Breast epithelium (tissue), 4 donors: ENCODE data around the gene RNF186. TPM values are rescaled to one million over a fixed set of nuclear protein-coding genes. Genes with fewer than 3 reads are reported as not detected.

Experiments used
- DNase-seq, 2 donors: peaks; one replicate each; pipeline ENCODE4 v3.0.0-alpha.2; 2019; ENCODE audit warnings: low spot score in 2 of 2
- H3K27ac ChIP-seq, 2 donors: fragments of 200-600 bp; sonication (generic) in 1 of 2; one replicate each; pipeline ENCODE4 v1.5.1; 2016 to 2019; ENCODE audit warnings: mild to moderate bottlenecking in 1 of 2
- H3K27me3 ChIP-seq, 2 donors: fragments of 200-600 bp; sonication (generic) in 1 of 2; one replicate each; pipeline versions ENCODE4 v1.5.1 to v1.6.0; 2017 to 2019; ENCODE audit warnings: control low read depth in 1 of 2, mild to moderate bottlenecking in 1 of 2
- H3K36me3 ChIP-seq: fragments of 200-600 bp; one replicate; pipeline ENCODE4 v1.5.1; 2019
- H3K4me1 ChIP-seq, 2 donors: fragments of 200-600 bp; sonication (generic); one replicate each; pipeline ENCODE4 v1.5.1; 2016 to 2019; ENCODE audit warnings: control low read depth in 1 of 2
- H3K4me3 ChIP-seq, 3 donors: fragments of 200-600 bp; sonication (generic); 1 replicate in 2 of 3; 2 replicates in 1 of 3; pipeline ENCODE4 v1.5.1; 2016 to 2019; ENCODE audit warnings: mild to moderate bottlenecking in 3 of 3, moderate library complexity in 2 of 3
- H3K9me3 ChIP-seq, 2 donors: fragments of 200-600 bp; sonication (generic) in 1 of 2; one replicate each; pipeline ENCODE4 v1.5.1; 2016 to 2019; ENCODE audit warnings: control low read depth in 1 of 2
- CTCF ChIP-seq, 3 donors: fragments of 450-650 bp; IDR thresholded peaks; one replicate each; pipeline ENCODE4 v1.5.1; 2016 to 2017; ENCODE audit warnings: antibody characterized with exemption in 3 of 3, mild to moderate bottlenecking in 3 of 3, moderate library complexity in 3 of 3
- POLR2A ChIP-seq: fragments of 450-650 bp; IDR thresholded peaks from one replicate; pipeline ENCODE4 v1.6.1; 2016; ENCODE audit warnings: antibody characterized with exemption, mild to moderate bottlenecking, moderate library complexity
- POLR2AphosphoS5 ChIP-seq, 3 donors: sonication (generic); formaldehyde crosslinking; IDR thresholded peaks; one replicate each; pipeline ENCODE4 v1.6.1; 2017; ENCODE audit warnings: antibody characterized with exemption in 3 of 3
- intact Hi-C: fragments of 100-400 bp; cut with DNase I; formaldehyde crosslinking; loops from one replicate; pipeline ENCODE4 v1.15.1; 2023; ENCODE audit warnings: low total_unique reads
- total RNA-seq, 3 donors: library from RNA; depleted of rRNA; stranded (reverse); fragments of >200 nt; gene quantifications; one replicate each; pipeline ENCODE4 v1.1.0, GENCODE V29; 2016

The RNF186 gene
- total RNA-seq, 3 donors from 2014 or later: 0.44 to 4.3 TPM; not detected in 1

- Histone ChIP-seq H3K9me3 (no peaks in the 10 kb centered on the region), H3K27me3 (no peaks in the 10 kb centered on the region), H3K4me3 (no peak overlapping the region), H3K27ac (no peak overlapping the region), H3K4me1 (no peaks in the 10 kb centered on the region), H3K36me3 (no peaks in the 10 kb centered on the region)
- intact Hi-C loops: no loop called here
- DNase-seq: no peak
- TF ChIP-seq POLR2A: no peak
- no peak for TF ChIP-seq CTCF (IDR thresholded peaks at IDR 0.05)
- TF ChIP-seq POLR2AphosphoS5 (IDR thresholded peaks at IDR 0.05): no peak
These were observed 46.5 kb downstream of the RNF186 start for GRCh38 chr1:19768353-19769210.

GRCh38 chr1:19765623-19766022 lies 49.5 kb downstream of the RNF186 start:
- no peak for TF ChIP-seq CTCF (IDR thresholded peaks at IDR 0.05)
- no peak for TF ChIP-seq POLR2A
- no peak for TF ChIP-seq POLR2AphosphoS5 (IDR thresholded peaks at IDR 0.05)
- no peak for DNase-seq
- no peaks in the 10 kb centered on the region for H3K36me3 ChIP-seq
- no peaks in the 10 kb centered on the region for H3K9me3 ChIP-seq
- no peak overlapping the region for H3K27ac ChIP-seq
- H3K4me3 ChIP-seq: no peak overlapping the region
- H3K4me1 ChIP-seq: no peaks in the 10 kb centered on the region
- no peaks in the 10 kb centered on the region for H3K27me3 ChIP-seq
- intact Hi-C loops: no loop called here

- H3K4me3 ChIP-seq: no peak overlapping the region
- DNase-seq: no peak
- no peaks in the 10 kb centered on the region for H3K9me3 ChIP-seq
- no peak for TF ChIP-seq POLR2A
- TF ChIP-seq CTCF (IDR thresholded peaks at IDR 0.05): no peak
- TF ChIP-seq POLR2AphosphoS5 (IDR thresholded peaks at IDR 0.05): no peak
- no peak overlapping the region for H3K27ac ChIP-seq
- H3K36me3 ChIP-seq: no peaks in the 10 kb centered on the region
- no peaks in the 10 kb centered on the region for H3K4me1 ChIP-seq
- no peaks in the 10 kb centered on the region for H3K27me3 ChIP-seq
- intact Hi-C loops: no loop called here
These were observed 50.2 kb downstream of the RNF186 start for GRCh38 chr1:19764848-19765247.

Other genes starting within 250 kb of the RNF186 start
- gene NBL1, start 171.0 kb downstream of the RNF186 start, total RNA-seq: 100 to 1,000 TPM in 1 of 3 donors, 10 to 100 TPM in 2; 33.4 to 111 (median 98.6) TPM
- not detected for gene HTR6, start 150.4 kb downstream of the RNF186 start, total RNA-seq
- 10 to 100 TPM; 26.7 to 44.2 (median 34.1) TPM for gene TMCO4, start 15.4 kb downstream of the RNF186 start, total RNA-seq
- gene OTUD3, start 67.1 kb upstream of the RNF186 start, total RNA-seq: 10 to 100 TPM in 1 of 3 donors, 1 to 10 TPM in 2; 5.8 to 11.1 (median 8.5) TPM
- gene PLA2G2E, start 108.3 kb upstream of the RNF186 start, total RNA-seq: not detected
- gene PLA2G2A, start 164.3 kb upstream of the RNF186 start, total RNA-seq: 100 to 1,000 TPM in 1 of 3 donors, 10 to 100 TPM in 2; 71.4 to 342 (median 91.9) TPM